ENCODE data around the gene SNX21.

Gene SNX21

DNA sequence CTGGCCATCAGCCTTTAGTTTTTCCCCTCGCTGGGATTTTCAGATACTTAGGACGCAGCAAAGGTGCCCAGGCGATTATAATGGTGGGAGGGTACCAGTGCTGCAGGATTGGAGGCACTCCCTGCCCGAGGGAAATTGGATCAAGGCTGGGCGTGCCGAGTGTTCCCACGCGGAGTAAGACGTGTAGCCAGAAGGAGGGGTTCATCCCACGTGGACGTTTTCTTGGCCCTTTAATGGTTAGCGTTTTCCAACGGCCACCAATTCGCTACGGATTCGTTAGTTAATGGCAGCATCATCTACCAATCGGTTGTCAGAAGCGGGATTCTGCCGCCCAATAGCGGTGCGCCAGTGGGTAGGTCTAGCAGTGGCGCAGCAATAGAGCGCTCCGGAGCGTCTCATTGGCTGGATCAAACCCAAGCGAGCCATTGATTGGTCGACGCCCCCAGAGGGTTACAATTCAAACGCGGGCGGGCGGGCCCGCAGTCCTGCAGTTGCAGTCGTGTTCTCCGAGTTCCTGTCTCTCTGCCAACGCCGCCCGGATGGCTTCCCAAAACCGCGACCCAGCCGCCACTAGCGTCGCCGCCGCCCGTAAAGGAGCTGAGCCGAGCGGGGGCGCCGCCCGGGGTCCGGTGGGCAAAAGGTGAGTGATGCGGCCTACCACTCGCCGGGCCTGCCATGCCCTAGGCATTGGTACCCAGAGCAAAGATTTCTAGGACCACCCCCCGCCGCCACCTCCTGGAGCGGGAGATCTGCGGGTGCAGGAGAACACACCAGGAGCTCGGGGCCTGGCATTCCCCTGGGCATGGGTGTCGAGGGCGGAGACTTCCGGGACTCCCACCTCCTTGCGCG is 21.2 kb upstream of the SNX21 start, which contains the start of gene UBE2C:
Gene UBE2C, plus strand, starts transcription at position 488 of the 849 bp plus-strand sequence. Its CDS starts 52 bp downstream, at position 540.
- Histone ChIP-seq H3K36me3 (ENCODE audit: control insufficient read depth, insufficient read depth, low read length) (peaks cover 83% of the 10 kb centered on the region), H3K27ac (ENCODE audit: low read depth, low read length, severe bottlenecking) (peak within 1 kb of the TSS; percentile 63), H3K4me3 (ENCODE audit: extremely low read depth, insufficient read depth, low read length, poor library complexity, severe bottlenecking) (peak within 1 kb of the TSS; percentile 91), H3K4me1 (ENCODE audit: control insufficient read depth, insufficient read depth, low read length, poor library complexity, severe bottlenecking) (peaks cover 28% of the 10 kb centered on the region), H3K9me3 (ENCODE audit: control insufficient read depth, low read length) (no peaks in the 10 kb centered on the region)
- WGBS, 2 experiments (ENCODE audit: insufficient coverage in 2 of 2), result 3 to 6% methylated on average over 58 to 60 of the region's 65 CpGs

DNA sequence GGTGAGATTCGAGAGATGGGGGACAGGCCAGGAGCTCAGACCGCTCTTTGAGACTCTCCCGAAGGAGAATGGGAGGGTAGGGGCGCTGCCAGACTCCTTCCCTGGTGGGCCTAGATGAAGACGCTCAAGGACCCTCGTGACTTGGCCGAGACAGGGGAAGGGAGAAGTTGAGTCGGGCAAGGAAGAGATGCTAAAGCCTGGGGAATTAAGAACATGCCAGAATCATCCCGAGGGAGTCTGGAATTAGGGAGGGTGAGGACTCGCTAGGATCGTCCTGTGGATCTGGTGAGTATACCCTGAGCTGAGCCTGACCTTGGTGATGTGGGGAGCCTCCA is 20.6 kb upstream of the SNX21 start:
- Histone ChIP-seq H3K36me3 (ENCODE audit: control insufficient read depth, insufficient read depth, low read length) (peaks cover 78% of the 10 kb centered on the region), H3K4me1 (ENCODE audit: control insufficient read depth, insufficient read depth, low read length, poor library complexity, severe bottlenecking) (peaks cover 33% of the 10 kb centered on the region), H3K27ac (ENCODE audit: low read depth, low read length, severe bottlenecking) (peak overlapping the region; percentile 63), H3K9me3 (ENCODE audit: control insufficient read depth, low read length) (no peaks in the 10 kb centered on the region), H3K4me3 (ENCODE audit: extremely low read depth, insufficient read depth, low read length, poor library complexity, severe bottlenecking) (peak overlapping the region; percentile 91)
- 0 to 1% methylated on average over 8 to 11 of the region's 11 CpGs for WGBS, 2 experiments (ENCODE audit: insufficient coverage in 2 of 2)

- WGBS, 2 experiments (ENCODE audit: insufficient coverage in 2 of 2), result 31 to 33% methylated on average over 3 of the region's 7 CpGs
- Histone ChIP-seq H3K4me1 (ENCODE audit: control insufficient read depth, insufficient read depth, low read length, poor library complexity, severe bottlenecking) (peaks cover 38% of the 10 kb centered on the region), H3K27ac (ENCODE audit: low read depth, low read length, severe bottlenecking) (no peak overlapping the region), H3K9me3 (ENCODE audit: control insufficient read depth, low read length) (no peaks in the 10 kb centered on the region), H3K4me3 (ENCODE audit: extremely low read depth, insufficient read depth, low read length, poor library complexity, severe bottlenecking) (peak overlapping the region; percentile 91), H3K36me3 (ENCODE audit: control insufficient read depth, insufficient read depth, low read length) (peaks cover 77% of the 10 kb centered on the region)
These were observed 20.1 kb upstream of the SNX21 start for GRCh38 chr20:45813489-45813888.

DNA sequence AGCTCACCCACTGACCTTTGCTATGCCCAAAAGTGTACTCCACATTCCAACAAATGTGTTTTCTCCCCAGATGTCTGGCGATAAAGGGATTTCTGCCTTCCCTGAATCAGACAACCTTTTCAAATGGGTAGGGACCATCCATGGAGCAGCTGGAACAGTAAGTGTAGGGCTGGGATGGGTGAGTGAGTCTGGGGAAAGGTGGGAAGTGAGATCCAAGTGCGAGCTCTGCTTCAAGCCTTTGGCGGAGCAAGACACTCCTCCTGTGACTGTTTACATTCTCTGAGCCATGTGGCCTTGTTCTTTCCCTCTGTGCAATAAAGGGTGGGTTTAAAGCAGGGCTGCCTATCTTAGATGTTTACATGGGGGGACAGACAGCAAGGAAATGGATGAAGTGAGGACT is 19.3 kb upstream of the SNX21 start:
- Histone ChIP-seq H3K27ac (ENCODE audit: low read depth, low read length, severe bottlenecking) (no peak overlapping the region), H3K36me3 (ENCODE audit: control insufficient read depth, insufficient read depth, low read length) (peaks cover 68% of the 10 kb centered on the region), H3K9me3 (ENCODE audit: control insufficient read depth, low read length) (no peaks in the 10 kb centered on the region), H3K4me3 (ENCODE audit: extremely low read depth, insufficient read depth, low read length, poor library complexity, severe bottlenecking) (peak overlapping the region; percentile 18), H3K4me1 (ENCODE audit: control insufficient read depth, insufficient read depth, low read length, poor library complexity, severe bottlenecking) (peaks cover 38% of the 10 kb centered on the region)
- WGBS, 2 experiments (ENCODE audit: insufficient coverage in 2 of 2), result 83% methylated on average over 2 of the region's 3 CpGs; no CpG with 5 or more reads in 1 of the 2 experiments

DNA sequence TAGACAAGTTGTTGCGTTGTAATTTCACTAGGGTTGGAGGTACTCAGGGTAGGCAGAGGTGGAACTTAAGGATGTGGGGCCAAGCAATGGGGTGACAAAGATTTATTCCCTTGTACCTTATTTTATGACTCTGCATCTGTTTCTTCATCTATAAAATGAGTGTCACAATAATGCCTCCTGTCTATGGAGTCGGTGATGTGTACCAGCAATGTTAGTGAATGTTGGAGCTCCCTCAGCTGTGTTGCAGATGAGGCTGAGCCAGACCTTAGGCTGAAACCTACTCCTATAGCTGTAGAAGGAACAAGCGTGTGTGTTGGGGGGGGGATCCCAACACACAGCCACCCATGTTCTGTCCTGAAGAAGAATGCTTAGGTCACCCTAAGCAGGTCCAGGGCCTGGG is 16.6 kb upstream of the SNX21 start:
- Histone ChIP-seq H3K27ac (ENCODE audit: low read depth, low read length, severe bottlenecking) (no peak overlapping the region), H3K4me3 (ENCODE audit: extremely low read depth, insufficient read depth, low read length, poor library complexity, severe bottlenecking) (no peak overlapping the region), H3K9me3 (ENCODE audit: control insufficient read depth, low read length) (no peaks in the 10 kb centered on the region), H3K36me3 (ENCODE audit: control insufficient read depth, insufficient read depth, low read length) (peaks cover 42% of the 10 kb centered on the region), H3K4me1 (ENCODE audit: control insufficient read depth, insufficient read depth, low read length, poor library complexity, severe bottlenecking) (peaks cover 38% of the 10 kb centered on the region)
- WGBS, 2 experiments (ENCODE audit: insufficient coverage in 2 of 2), result 86 to 100% methylated on average over 1 of the region's 3 CpGs

GRCh38 chr20:45817376-45818194 is 16.0 kb upstream of the SNX21 start:
- 83 to 84% methylated on average over 5 to 7 of the region's 9 CpGs for WGBS, 2 experiments (ENCODE audit: insufficient coverage in 2 of 2)
- H3K27ac ChIP-seq (ENCODE audit: low read depth, low read length, severe bottlenecking), result peak overlapping the region; percentile 75
- no peaks in the 10 kb centered on the region for H3K9me3 ChIP-seq (ENCODE audit: control insufficient read depth, low read length)
- no peak overlapping the region for H3K4me3 ChIP-seq (ENCODE audit: extremely low read depth, insufficient read depth, low read length, poor library complexity, severe bottlenecking)
- peaks cover 38% of the 10 kb centered on the region for H3K4me1 ChIP-seq (ENCODE audit: control insufficient read depth, insufficient read depth, low read length, poor library complexity, severe bottlenecking)
- peaks cover 41% of the 10 kb centered on the region for H3K36me3 ChIP-seq (ENCODE audit: control insufficient read depth, insufficient read depth, low read length)

GRCh38 chr20:45818239-45818638 is 15.4 kb upstream of the SNX21 start:
- Histone ChIP-seq H3K27ac (ENCODE audit: low read depth, low read length, severe bottlenecking) (peak overlapping the region; percentile 45), H3K9me3 (ENCODE audit: control insufficient read depth, low read length) (no peaks in the 10 kb centered on the region), H3K36me3 (ENCODE audit: control insufficient read depth, insufficient read depth, low read length) (peaks cover 39% of the 10 kb centered on the region), H3K4me3 (ENCODE audit: extremely low read depth, insufficient read depth, low read length, poor library complexity, severe bottlenecking) (no peak overlapping the region), H3K4me1 (ENCODE audit: control insufficient read depth, insufficient read depth, low read length, poor library complexity, severe bottlenecking) (peaks cover 43% of the 10 kb centered on the region)
- WGBS, 2 experiments (ENCODE audit: insufficient coverage in 2 of 2), result 80 to 100% methylated on average over 1 to 3 of the region's 3 CpGs

- H3K4me1 ChIP-seq (ENCODE audit: control insufficient read depth, insufficient read depth, low read length, poor library complexity, severe bottlenecking), result peaks cover 37% of the 10 kb centered on the region
- H3K27ac ChIP-seq (ENCODE audit: low read depth, low read length, severe bottlenecking), result no peak overlapping the region
- no peaks in the 10 kb centered on the region for H3K9me3 ChIP-seq (ENCODE audit: control insufficient read depth, low read length)
- H3K36me3 ChIP-seq (ENCODE audit: control insufficient read depth, insufficient read depth, low read length), result peaks cover 28% of the 10 kb centered on the region
- no peak overlapping the region for H3K4me3 ChIP-seq (ENCODE audit: extremely low read depth, insufficient read depth, low read length, poor library complexity, severe bottlenecking)
- 83 to 100% methylated on average over 2 of the region's 4 CpGs for WGBS, 2 experiments (ENCODE audit: insufficient coverage in 2 of 2)
These were observed 14.1 kb upstream of the SNX21 start for GRCh38 chr20:45819466-45819865.

GRCh38 chr20:45821947-45822346 is 11.7 kb upstream of the SNX21 start:
- 75 to 79% methylated on average over 1 to 2 of the region's 2 CpGs for WGBS, 2 experiments (ENCODE audit: insufficient coverage in 2 of 2)

DNA sequence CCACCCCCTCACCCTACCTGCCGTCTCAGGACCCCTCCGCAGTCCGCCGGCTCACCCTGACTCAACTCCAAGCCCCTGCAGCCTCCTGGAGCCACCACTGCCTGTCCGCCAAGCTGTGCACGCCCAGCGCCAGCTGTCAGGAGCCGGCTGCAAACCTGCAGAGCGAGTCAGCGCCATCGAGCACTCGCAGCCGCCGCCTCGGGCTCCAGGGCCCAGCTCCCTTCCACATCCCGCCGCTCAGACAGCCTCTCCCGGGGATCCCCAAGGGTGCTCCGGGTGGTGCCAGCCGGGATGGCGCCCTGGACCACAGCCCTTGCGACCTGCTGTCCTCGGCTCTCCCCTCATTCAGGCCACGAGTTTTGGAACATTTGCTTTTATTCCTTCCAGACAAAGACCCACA is 10.7 kb upstream of the SNX21 start:
- Histone ChIP-seq H3K4me3 (ENCODE audit: extremely low read depth, insufficient read depth, low read length, poor library complexity, severe bottlenecking) (no peak overlapping the region), H3K27ac (ENCODE audit: low read depth, low read length, severe bottlenecking) (no peak overlapping the region), H3K9me3 (ENCODE audit: control insufficient read depth, low read length) (no peaks in the 10 kb centered on the region), H3K4me1 (ENCODE audit: control insufficient read depth, insufficient read depth, low read length, poor library complexity, severe bottlenecking) (peaks cover 22% of the 10 kb centered on the region), H3K36me3 (ENCODE audit: control insufficient read depth, insufficient read depth, low read length) (no peaks in the 10 kb centered on the region)
- 87 to 89% methylated on average over 20 to 24 of the region's 24 CpGs for WGBS, 2 experiments (ENCODE audit: insufficient coverage in 2 of 2)

More at GRCh38 chr20:45821947-45822346, 11.7 kb upstream of the SNX21 start:
- Histone ChIP-seq H3K36me3 (ENCODE audit: control insufficient read depth, insufficient read depth, low read length) (peaks cover 5% of the 10 kb centered on the region), H3K4me3 (ENCODE audit: extremely low read depth, insufficient read depth, low read length, poor library complexity, severe bottlenecking) (no peak overlapping the region), H3K9me3 (ENCODE audit: control insufficient read depth, low read length) (no peaks in the 10 kb centered on the region), H3K4me1 (ENCODE audit: control insufficient read depth, insufficient read depth, low read length, poor library complexity, severe bottlenecking) (peaks cover 29% of the 10 kb centered on the region), H3K27ac (ENCODE audit: low read depth, low read length, severe bottlenecking) (no peak overlapping the region)
